ENCODE data around the gene TBC1D5. TPM values are rescaled to one million over a fixed set of nuclear protein-coding genes. Genes with fewer than 3 reads are reported as not detected.

The TBC1D5 gene
- total RNA-seq, 1 experiment from 2014 or later, result 43.3 TPM

GRCh38 chr3:17158941-17159682 is 583.3 kb downstream of the TBC1D5 start:
- no peak for TF ChIP-seq CTCF (IDR thresholded peaks at IDR 0.05; ENCODE audit: unreplicated experiment)
- Mint-ChIP-seq H3K27me3 (ENCODE audit: insufficient read depth, unreplicated experiment) (no peaks in the 10 kb centered on the region), H3K9me3 (ENCODE audit: unreplicated experiment) (no peaks in the 10 kb centered on the region), H3K27ac (ENCODE audit: low read depth, unreplicated experiment) (no peak overlapping the region), H3K4me3 (ENCODE audit: unreplicated experiment) (no peak overlapping the region), H3K4me1 (ENCODE audit: insufficient read depth, unreplicated experiment) (no peaks in the 10 kb centered on the region), H3K36me3 (ENCODE audit: insufficient read depth, unreplicated experiment) (peaks cover 28% of the 10 kb centered on the region)
- CTCF ChIA-PET, result interaction anchor here (0.6 to 1.1 kb wide), 4 partner anchors 11 to 266 kb away, joined by 3 to 5 read pairs (median 3); no protein-coding TSS in a partner anchor
- POLR2A ChIA-PET, result no interaction called here
- intact Hi-C loops (cut with micrococcal nuclease), result no loop called here
- no TSS peak for BruUV-seq (replicated peaks)
- peak; percentile 38 for DNase-seq (ENCODE audit: unreplicated experiment)

- Mint-ChIP-seq H3K36me3 (ENCODE audit: insufficient read depth, unreplicated experiment) (peaks cover 26% of the 10 kb centered on the region), H3K9me3 (ENCODE audit: unreplicated experiment) (no peaks in the 10 kb centered on the region), H3K27ac (ENCODE audit: low read depth, unreplicated experiment) (no peak overlapping the region), H3K4me1 (ENCODE audit: insufficient read depth, unreplicated experiment) (no peaks in the 10 kb centered on the region), H3K27me3 (ENCODE audit: insufficient read depth, unreplicated experiment) (no peaks in the 10 kb centered on the region), H3K4me3 (ENCODE audit: unreplicated experiment) (no peak overlapping the region)
- CTCF ChIA-PET, result no interaction called here
- no TSS peak for BruUV-seq (replicated peaks)
- TF ChIP-seq CTCF (IDR thresholded peaks at IDR 0.05; ENCODE audit: unreplicated experiment), result no peak
- POLR2A ChIA-PET, result no interaction called here
- intact Hi-C loops (cut with micrococcal nuclease), result no loop called here
- DNase-seq (ENCODE audit: unreplicated experiment), result no peak
Observed at GRCh38 chr3:17157713-17158112, 584.7 kb downstream of the TBC1D5 start.

- H3K9me3 Mint-ChIP-seq (ENCODE audit: unreplicated experiment), result no peaks in the 10 kb centered on the region
- no peaks in the 10 kb centered on the region for H3K4me1 Mint-ChIP-seq (ENCODE audit: insufficient read depth, unreplicated experiment)
- peaks cover 23% of the 10 kb centered on the region for H3K36me3 Mint-ChIP-seq (ENCODE audit: insufficient read depth, unreplicated experiment)
- no peak overlapping the region for H3K4me3 Mint-ChIP-seq (ENCODE audit: unreplicated experiment)
- intact Hi-C loops (cut with micrococcal nuclease), result no loop called here
- no TSS peak for BruUV-seq (replicated peaks)
- CTCF ChIA-PET, result no interaction called here
- DNase-seq (ENCODE audit: unreplicated experiment), result no peak
- no peaks in the 10 kb centered on the region for H3K27me3 Mint-ChIP-seq (ENCODE audit: insufficient read depth, unreplicated experiment)
- TF ChIP-seq CTCF (IDR thresholded peaks at IDR 0.05; ENCODE audit: unreplicated experiment), result no peak
- H3K27ac Mint-ChIP-seq (ENCODE audit: low read depth, unreplicated experiment), result no peak overlapping the region
- POLR2A ChIA-PET, result no interaction called here
Observed at GRCh38 chr3:17156864-17157263, 585.6 kb downstream of the TBC1D5 start.

GRCh38 chr3:17155951-17156350 is 586.5 kb downstream of the TBC1D5 start:
- no peaks in the 10 kb centered on the region for H3K9me3 Mint-ChIP-seq (ENCODE audit: unreplicated experiment)
- peaks cover 22% of the 10 kb centered on the region for H3K36me3 Mint-ChIP-seq (ENCODE audit: insufficient read depth, unreplicated experiment)
- H3K27ac Mint-ChIP-seq (ENCODE audit: low read depth, unreplicated experiment), result no peak overlapping the region
- ChIA-PET POLR2A (no interaction called here), CTCF (no interaction called here)
- no peak for TF ChIP-seq CTCF (IDR thresholded peaks at IDR 0.05; ENCODE audit: unreplicated experiment)
- no peak overlapping the region for H3K4me3 Mint-ChIP-seq (ENCODE audit: unreplicated experiment)
- no TSS peak for BruUV-seq (replicated peaks)
- H3K4me1 Mint-ChIP-seq (ENCODE audit: insufficient read depth, unreplicated experiment), result no peaks in the 10 kb centered on the region
- H3K27me3 Mint-ChIP-seq (ENCODE audit: insufficient read depth, unreplicated experiment), result no peaks in the 10 kb centered on the region
- DNase-seq (ENCODE audit: unreplicated experiment), result no peak
- intact Hi-C loops (cut with micrococcal nuclease), result no loop called here
